Stimulated activated CD4-positive, alpha-beta T cell treated with anti-CD3 and anti-CD28 coated beads, Interleukin-1b, Interleukin-23, amount 100 ng/mL, for 24 hours (primary cell): Measurements from ENCODE around the gene VIM.
"Not testable (repeated sequence)": the region's sequence is repeated elsewhere in the genome, so short reads cannot be mapped to it uniquely, and the experiment has no call there.

ENCODE experiments used
- DNase-seq, 4 experiments: peaks; one replicate each; pipeline ENCODE4 v3.0.0-alpha.2; 2020; ENCODE audit warnings: low read depth in 4 of 4, low spot score in 1 of 4

VIM gene

DNA sequence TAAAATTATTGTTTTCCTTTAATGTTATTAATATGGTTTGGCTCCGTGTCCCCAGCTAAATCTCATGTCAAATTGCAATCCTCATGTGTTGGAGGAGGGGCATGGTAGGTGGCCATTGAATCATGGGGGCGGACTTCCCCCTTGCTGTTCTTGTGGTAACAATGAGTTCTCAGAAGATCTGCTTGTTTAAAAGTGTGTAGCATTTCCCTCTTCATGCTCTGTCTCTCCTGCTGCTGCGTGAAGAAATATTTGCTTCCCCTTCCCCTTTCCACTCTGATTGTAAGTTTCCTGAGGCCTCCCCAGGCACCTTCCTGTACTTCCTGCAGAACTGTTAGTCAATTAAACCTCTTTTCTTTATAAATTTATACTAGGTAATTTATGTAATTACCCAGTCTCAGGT is 27.5 kb downstream of the VIM start:
- DNase-seq, result no peak

DNA sequence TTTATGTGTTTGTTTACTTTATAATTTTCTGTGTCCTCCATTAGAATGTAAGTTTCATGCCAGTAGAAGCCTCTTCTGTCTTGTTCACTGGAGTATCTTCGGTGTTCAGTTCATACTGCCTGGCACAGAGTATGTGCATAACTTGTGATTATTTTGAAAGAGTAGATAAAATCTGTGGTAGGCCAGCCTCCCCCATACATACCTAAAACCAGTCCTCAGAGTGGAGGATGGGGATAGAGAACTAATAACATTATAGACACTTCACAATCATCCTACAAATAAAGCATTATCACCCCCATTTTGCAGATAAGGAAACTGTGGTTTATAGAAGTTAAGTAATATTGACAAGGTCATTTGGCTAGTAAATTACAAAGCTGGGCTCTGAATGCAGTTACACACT is 28.0 kb downstream of the VIM start:
- no peak for DNase-seq

DNA sequence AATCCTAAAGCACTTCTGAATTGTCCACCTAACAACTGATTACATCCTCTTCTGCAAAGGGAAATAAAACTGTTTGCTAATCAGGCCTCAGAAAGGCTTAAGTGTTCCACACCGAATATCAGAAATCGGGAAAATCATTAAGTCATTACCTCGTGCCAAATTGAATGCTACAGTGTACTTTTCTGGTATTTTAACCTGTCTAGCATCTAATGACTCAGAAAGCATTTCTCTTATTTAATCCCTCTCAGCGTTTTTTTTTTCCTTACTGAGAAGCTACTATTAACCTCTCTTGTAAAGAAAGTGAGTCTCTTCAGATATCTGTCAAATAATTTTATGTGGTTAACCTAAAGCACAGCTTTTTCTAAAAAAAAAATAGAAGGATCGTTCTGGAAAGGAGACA is 28.6 kb downstream of the VIM start:
- no peak for DNase-seq

DNA sequence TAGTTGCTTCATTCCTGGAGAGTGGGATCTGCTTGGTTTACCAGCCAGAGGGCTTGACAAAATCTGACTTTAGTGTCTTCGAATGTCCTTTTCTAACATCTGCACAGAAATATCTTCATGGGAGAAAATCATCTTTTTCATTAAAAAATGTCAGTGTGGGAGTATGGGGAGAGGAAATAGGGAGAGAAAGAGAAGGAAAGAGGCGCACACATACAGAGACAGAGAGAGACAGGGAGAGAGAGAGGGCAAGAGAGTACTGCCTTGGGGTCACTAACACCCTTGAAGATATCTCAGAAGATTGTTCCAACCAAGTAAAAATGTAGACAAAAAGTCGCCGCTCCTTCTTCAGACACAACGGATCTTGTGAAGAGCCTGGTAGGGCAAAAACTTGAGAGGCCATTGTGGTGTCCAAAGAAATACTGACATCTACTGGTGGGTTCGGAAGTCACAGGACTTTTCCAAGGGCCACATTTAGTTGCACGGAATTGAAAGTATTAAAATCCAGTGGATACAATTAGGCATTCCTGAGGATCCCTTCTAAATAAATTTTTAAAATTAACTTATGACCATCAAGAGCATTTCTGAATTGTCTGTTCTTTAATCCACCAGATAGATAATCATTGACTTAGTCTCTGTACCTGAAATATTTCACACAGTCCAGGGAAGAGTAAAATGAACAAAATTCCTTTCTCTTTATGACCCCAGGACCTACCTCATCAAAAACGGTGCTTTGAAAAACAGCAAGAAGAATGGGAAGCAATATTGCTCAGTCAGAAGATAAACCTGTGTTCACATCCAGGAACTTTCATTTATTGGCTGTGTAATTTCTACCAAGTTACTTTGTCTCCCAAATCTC is 29.7 kb downstream of the VIM start:
- peak; percentile 9 to 29 (median 20) for DNase-seq

DNA sequence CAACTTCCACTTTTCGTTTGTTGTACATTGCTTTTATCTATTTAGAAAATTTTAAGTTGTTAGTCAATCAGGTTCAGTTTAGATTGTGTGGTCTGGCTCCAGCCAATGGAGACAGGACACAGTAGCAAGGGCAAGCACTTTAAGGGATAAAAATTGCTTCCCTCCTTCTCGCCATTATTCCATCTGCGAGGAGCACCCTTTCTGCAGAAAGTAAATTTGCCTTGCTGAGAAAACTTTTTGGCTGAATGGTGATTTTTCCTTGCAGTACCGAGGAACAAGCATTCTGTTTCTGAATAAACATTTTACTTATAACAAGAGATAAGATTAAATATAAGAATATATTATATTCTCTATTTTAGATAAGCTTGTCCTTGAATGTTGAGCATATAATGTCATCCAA is 34.5 kb downstream of the VIM start:
- no peak for DNase-seq

DNA sequence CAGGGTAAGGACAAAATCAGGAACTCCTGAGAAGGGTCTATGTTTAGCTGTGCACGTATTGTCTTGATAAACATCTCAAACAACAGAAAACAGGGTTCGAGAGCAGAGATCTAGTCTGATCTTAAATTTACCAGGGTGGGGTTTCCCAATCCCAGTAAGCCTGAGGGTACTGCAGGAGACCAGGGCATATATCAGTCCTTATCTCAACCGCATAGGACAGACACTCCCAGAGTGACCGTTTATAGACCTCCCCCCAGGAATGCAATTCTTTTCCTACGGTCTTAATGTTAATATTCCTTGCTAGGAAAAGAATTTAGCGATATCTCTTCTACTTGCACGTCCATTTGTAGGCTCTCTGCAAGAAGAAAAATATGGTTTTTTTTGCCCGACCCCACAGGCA is 35.5 kb downstream of the VIM start:
- DNase-seq, result no peak

DNA sequence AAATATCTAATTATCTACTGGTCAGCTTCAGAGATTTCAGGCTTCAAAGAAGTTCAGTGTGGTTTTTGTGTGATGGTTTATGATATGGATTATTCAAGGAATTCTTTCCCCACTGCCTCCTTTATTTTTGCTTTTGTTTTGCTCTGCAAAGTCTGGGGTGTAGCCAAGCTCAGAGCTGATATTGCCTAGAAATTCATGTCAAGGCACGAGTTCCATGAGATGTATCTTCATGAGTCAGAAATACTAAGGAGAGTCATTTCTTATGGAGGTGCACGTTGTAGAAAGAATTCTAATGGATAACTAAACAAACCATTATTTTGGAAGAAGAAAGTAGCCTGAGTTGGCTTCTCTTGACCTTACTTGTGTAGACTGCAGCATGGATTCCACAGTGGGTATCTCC is 37.4 kb downstream of the VIM start:
- DNase-seq, result no peak

DNA sequence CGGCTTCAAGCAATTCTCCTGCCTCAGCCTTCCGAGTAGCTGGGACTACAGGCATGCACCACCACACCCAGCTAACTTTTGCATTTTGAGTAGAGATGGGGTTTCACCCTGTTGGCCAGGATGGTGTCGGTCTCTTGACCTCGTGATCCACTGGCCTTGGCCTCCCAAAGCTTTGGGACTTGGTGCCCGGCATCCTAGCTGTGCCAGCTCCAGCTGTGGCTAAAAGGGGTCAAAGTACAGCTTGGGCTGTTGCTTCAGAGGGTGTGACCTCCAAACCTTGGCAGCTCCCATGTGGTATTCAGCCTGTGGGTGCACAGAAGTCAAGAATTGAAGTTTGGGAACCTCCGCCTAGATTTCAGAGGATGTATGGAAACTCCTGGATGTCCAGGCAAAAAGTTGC is 38.5 kb downstream of the VIM start:
- not testable (repeated sequence) for DNase-seq

DNA sequence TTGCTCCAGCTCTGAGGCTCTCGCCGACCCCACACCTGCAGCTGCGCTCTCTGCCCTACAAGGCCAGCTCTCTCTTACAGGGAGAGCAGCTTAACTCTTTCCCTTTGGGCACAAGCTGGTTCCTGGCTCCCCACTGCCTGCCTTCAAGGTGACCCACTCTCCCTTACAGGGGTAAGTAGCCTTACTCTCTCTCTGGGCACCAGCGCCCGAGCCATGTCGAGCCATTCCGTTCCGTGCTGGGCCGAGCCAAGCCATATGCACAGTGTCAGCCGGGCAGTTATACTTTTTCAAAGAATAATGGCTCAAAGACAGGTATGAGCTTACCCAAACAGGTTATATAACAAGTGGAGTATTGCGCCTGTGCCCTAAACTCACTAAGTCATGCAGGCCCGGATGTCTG is 44.6 kb downstream of the VIM start:
- DNase-seq, result no peak

DNA sequence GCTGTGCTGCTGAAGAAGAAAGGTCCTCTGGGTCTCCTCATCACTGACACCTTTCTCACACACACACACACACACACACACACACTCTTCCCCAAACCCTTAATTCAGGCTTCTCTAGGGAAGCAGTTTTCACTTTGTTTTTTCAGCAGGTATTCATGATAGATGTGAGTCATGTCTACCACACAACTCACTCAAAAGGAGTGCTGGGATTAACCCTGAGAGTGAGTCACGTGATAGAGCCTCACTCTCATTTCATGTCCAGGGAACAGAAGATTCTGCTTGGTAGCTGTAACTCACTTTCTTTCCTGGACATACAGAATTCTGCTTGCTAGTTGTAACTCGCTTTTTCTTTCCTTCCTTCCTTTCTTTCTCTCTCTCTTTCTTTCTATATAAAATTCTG is 45.4 kb downstream of the VIM start:
- DNase-seq, result no peak

DNA sequence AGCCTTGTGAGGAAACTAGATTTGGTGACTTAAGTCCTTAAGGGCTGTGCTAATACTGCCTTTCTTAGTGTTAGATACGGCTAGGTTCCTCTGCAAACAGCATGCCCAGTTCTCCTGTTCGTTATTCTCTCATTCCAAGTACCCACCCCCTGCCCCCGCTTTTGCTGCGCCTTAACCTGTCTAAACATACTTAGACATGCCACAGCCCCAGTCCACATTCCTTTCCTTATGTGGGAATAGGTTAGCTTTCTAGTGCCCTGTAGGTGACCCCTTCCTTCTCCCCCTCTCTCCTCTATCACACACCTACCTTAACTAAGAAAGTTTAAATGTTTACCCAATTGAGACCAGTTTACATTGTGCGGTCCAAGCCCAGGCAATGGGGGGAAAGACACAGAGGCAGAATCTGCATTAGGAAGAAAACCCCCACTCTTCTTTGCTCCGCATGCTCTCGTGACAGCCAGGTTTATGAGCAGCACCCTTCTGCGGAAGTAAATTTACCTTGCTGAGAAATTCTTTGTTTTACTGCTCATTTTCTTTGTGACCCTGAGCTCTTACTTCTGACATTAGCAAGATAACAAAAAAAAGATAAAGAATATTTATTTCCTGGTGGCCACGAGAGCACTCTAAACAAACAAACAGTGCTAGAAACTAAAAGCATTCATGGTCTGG is 48.8 kb downstream of the VIM start:
- DNase-seq, result no peak

DNA sequence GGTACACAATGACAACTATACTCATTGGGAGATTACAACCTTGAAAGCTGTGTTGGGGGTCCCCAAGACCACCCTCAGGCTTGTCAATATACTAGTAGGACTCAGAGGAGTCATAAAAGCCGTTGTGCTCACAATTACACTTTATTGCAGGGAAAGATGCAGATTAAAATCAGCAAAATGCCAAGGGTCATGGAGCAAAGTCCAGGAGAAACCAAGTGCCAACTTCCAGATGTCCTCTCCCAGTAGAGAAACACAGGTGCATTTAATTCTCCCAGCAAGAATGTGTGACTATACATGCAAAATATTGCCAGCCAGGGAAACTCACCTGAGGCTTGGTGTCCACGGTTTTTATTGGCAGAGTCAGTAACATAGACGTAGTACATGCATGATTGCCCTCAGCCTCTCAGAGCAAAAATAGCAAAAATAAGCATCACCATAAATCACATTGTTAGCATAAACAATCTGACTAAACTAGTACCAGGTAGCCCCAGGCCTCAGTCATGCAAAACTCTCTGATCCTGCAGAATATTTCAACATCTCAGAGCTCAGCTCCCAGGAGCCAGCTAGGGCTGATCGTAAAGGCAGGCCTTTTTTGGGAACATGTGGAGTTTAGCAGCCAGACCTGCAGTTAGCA is 50.7 kb downstream of the VIM start:
- DNase-seq, result no peak

DNA sequence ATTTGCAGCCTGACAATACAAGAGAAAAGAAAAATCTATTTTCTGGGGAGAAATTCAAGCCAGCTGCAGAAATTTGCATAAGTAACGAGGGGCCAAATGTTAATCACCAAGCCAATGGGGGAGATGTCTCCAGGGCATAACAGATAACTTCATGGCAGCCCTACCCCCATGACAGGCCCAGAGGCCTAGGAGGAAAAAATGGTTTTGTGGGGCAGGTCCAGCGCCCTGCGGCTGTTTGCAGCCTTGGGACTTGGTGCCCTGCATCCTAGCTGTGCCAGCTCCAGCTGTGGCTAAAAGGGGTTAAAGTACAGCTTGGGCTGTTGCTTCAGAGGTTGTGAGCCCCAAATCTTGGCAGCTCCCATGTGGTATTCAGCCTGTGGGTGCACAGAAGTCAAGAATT is 54.3 kb downstream of the VIM start:
- DNase-seq, result no peak

DNA sequence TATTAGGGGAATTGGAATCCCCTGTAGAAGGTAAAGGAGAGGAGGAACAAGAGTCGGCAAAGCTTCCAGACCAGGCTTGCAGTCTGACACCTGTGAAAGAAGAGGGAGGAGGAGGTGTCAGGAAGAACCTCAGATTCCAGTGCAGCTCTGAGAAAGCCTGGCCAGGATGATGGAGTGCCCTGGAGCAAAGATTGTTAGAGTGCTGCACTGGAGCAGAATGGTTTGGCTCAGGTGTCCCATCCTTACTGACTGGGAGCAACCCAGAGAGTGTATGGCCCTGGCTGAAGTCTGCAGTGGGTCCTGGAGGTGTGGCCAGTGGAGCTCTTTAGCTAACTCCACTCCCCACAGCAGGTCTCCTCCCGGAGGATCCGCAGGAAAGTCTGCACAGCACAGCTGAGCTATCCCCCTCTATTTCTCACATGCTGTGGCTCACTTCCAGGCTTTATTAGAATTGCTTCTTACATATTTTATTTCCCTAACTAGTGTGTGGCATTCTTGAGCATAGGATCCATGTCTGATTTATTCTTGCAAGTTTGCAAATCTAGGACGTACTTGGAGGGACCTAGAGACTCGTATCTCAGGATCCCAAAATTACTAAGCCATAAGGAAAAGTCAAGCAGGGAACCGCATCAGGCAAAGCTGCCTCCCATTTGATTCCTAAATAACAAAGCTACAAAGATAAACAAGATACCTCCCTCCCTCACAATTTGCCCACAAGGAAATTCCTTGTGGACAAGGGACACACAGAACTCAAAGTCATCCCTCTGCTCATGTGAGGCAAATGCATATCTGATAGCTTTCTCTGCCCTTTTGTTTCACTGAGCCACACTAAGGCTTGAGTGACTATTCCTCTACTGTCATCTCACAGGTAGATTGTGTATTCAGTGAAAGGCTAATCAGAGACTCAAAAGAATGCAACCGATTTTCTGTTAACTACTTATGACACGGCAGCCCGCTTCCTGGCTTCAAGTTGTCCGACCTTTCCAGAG is 58.8 kb downstream of the VIM start:
- DNase-seq, result no peak
